Prostate gland (tissue), 2 donors: Measurements from ENCODE around the gene ALDH3A1.
A peak's percentile ranks its signal among the peaks of the same experiment; 100 is the strongest.

Experiments
- POLR2A ChIP-seq: fragments of 450-650 bp; IDR thresholded peaks from one replicate; pipeline ENCODE4 v1.6.1; 2016; ENCODE audit warnings: antibody characterized with exemption, mild to moderate bottlenecking
- POLR2AphosphoS5 ChIP-seq: sonication (generic); formaldehyde crosslinking; IDR thresholded peaks from one replicate; pipeline ENCODE4 v1.6.1; 2017; ENCODE audit warnings: antibody characterized with exemption
- TF ChIP-seq, protein P1 (sequence below), 4 experiments: fragments of 200-600 bp in 2 of 4; fragments of 450-650 bp in 2 of 4; sonication (generic) in 2 of 4; IDR thresholded peaks; 1 replicate in 3 of 4; 2 replicates in 1 of 4; pipeline ENCODE4 v1.5.1; 2016 to 2019; ENCODE audit warnings: antibody characterized with exemption in 4 of 4, mild to moderate bottlenecking in 2 of 4, moderate library complexity in 2 of 4

DNA sequence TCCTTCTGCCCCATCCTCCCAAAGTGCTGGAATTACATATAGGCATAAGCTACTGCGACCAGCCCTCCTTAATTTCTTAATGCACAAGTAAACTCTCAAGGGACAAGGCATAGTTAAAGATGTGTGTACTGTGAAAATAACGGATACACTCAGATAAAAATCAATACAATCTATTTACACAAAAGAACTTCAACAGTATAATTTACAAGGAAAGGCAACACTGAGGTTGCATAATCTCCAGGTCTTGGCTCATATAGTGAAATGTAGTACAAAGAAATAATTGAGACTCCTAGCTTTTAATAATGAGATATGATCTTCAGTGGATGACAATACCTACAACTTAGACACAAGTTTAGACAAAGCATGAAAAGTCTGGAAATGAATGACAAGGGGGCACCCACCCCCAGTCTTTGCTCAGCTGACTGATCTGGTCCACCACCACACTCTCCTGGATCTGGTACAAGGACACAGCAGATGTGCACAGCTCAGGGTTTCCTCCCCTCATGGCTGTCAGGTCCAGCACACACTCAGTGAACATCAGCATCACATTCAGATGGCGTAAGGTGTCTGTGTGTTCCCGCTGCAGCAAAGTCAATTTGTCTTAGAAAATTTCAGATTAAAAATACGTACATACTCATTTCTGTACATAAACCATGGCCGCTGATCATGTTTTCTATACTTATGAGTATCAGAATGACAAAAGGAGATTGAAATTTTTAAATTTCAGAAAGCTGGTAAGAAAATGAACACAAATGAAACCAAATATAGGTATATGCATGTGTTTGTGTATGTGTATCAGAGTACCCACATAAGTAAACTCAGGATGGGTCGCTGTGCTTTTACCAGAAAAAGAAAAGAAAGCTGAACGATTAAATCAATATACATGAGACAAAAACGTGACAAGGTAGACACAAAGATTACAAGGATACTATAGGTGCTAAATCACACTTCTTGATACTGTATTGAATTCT is 33.7 kb upstream of the ALDH3A1 start:
- TF ChIP-seq, protein P1, sequence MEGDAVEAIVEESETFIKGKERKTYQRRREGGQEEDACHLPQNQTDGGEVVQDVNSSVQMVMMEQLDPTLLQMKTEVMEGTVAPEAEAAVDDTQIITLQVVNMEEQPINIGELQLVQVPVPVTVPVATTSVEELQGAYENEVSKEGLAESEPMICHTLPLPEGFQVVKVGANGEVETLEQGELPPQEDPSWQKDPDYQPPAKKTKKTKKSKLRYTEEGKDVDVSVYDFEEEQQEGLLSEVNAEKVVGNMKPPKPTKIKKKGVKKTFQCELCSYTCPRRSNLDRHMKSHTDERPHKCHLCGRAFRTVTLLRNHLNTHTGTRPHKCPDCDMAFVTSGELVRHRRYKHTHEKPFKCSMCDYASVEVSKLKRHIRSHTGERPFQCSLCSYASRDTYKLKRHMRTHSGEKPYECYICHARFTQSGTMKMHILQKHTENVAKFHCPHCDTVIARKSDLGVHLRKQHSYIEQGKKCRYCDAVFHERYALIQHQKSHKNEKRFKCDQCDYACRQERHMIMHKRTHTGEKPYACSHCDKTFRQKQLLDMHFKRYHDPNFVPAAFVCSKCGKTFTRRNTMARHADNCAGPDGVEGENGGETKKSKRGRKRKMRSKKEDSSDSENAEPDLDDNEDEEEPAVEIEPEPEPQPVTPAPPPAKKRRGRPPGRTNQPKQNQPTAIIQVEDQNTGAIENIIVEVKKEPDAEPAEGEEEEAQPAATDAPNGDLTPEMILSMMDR (IDR thresholded peaks at IDR 0.05) = no peak
- TF ChIP-seq POLR2AphosphoS5 (peak; percentile 84), POLR2A (no peak)
